IPS DF 6.9 (cell line): Measurements from ENCODE around the gene IGF2R.
"Not testable (repeated sequence)": the region's sequence is repeated elsewhere in the genome, so short reads cannot be mapped to it uniquely, and the experiment has no call there.

Experiments
- DNase-seq: peaks from one replicate; pipeline ENCODE4 v3.0.0-alpha.2; 2013; ENCODE audit warnings: low read depth, low spot score
- H3K27ac ChIP-seq: one replicate; pipeline ENCODE4 v1.5.1; 2013; ENCODE audit warnings: low read length, control low read depth
- H3K27me3 ChIP-seq: 2 replicates; pipeline ENCODE4 v1.6.1; 2013; ENCODE audit warnings: mild to moderate bottlenecking, low read length; ENCODE audit not compliant: control insufficient read depth, insufficient read depth
- H3K36me3 ChIP-seq: 2 replicates; pipeline ENCODE4 v1.6.1; 2013; ENCODE audit warnings: low read length; ENCODE audit not compliant: control insufficient read depth, insufficient read depth
- H3K4me1 ChIP-seq: 2 replicates; pipeline ENCODE4 v1.6.1; 2013; ENCODE audit warnings: low read length; ENCODE audit not compliant: control insufficient read depth, insufficient read depth
- H3K4me3 ChIP-seq: 2 replicates; pipeline ENCODE4 v1.5.1; 2013; ENCODE audit warnings: mild to moderate bottlenecking, low read length
- H3K9me3 ChIP-seq: 2 replicates; pipeline ENCODE4 v1.6.1; 2013; ENCODE audit warnings: low read length, inconsistent platforms; ENCODE audit not compliant: control insufficient read depth, insufficient read depth
- WGBS: extraction: QIAGEN DNeasy Blood & Tissue Kit; methylation state at CpG from one replicate; pipeline ENCODE4 v1.1.7; 2013; ENCODE audit warnings: mixed read lengths, missing lambda C conversion rate; ENCODE audit not compliant: insufficient read length, insufficient coverage; 5-methylcytosine and 5-hydroxymethylcytosine counted together

IGF2R gene

DNA sequence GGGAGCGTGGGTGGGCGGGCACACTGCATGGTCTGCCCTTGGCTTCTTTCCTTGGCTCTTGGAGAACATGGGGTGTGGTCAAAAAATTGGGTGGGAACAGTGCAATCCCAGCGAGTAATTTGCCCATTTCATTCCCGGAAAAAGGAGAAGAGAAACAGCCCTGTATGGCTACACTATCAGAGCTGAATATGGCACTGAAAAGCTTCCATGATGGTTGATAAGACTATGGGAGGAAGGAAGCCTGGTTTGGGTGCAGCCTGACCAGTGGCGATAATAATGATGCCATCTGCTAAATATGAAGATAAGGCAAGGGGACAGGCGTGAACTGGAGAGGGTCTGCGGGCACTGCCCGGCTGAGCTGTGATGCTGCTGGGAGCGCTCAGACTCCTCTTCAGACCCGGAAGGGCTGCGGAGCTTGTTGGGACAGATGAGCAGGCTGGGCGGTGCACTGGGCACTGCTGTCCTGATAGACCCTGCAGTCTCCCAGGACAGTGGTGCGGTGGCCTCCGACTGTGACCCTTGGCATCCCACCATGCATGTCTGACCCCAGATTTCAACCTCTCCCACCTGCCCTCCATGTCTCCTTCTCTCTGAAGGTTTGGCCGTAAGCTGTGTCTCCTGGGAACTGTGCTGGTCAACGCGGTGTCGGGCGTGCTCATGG is 162.9 kb downstream of the IGF2R start:
- H3K36me3 ChIP-seq = no peaks in the 10 kb centered on the region
- H3K27ac ChIP-seq = no peak overlapping the region
- H3K9me3 ChIP-seq = no peaks in the 10 kb centered on the region
- no CpG with 5 or more reads among the region's 19 CpGs for WGBS
- no peak for DNase-seq
- H3K4me1 ChIP-seq = peaks cover 12% of the 10 kb centered on the region
- H3K4me3 ChIP-seq = no peak overlapping the region
- H3K27me3 ChIP-seq = no peaks in the 10 kb centered on the region

DNA sequence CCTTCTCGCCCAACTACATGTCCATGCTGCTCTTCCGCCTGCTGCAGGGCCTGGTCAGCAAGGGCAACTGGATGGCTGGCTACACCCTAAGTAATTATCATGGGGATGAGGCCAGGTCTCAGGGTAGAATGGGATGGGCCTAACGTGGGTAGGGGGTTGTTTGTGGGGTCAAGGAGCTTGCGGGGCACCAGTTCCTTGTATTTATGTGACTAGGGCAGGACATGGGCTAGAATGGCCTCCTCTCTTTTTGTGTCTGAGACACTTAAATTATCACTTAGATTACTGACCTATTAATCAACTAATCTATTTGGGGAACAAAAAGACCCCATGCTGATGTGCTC is 163.4 kb downstream of the IGF2R start:
- Histone ChIP-seq H3K9me3 (no peaks in the 10 kb centered on the region), H3K27ac (no peak overlapping the region), H3K4me1 (peaks cover 12% of the 10 kb centered on the region), H3K4me3 (no peak overlapping the region), H3K36me3 (no peaks in the 10 kb centered on the region), H3K27me3 (no peaks in the 10 kb centered on the region)
- whole genome bisulfite sequencing = no CpG with 5 or more reads among the region's 4 CpGs
- no peak for DNase-seq

DNA sequence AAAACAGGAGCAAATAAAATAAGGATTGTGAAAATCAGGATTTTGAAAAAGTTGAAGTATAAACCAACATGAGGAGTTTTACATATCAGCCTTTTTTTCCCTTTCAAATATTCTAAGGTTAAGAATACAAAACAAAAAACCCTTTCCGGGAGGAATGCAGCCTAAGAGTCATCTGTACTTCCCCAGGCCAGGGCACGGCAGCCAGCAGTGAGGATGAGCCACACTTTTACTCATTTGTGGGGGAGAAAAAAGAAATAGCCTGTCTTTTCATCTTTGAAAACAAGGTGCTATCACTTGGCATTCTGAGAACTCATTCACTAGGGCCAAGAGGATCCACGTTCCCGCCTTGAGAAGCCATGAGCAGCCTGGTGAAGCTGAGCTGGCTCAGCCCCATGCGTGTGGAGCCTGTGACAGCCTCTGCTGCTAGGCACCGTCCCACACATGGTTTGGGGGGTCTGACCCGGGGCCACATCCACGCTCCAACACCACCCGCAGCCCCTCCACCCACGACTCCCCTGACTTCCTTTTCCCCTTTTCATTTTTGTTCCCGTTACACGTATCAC is 164.0 kb downstream of the IGF2R start:
- no peaks in the 10 kb centered on the region for H3K9me3 ChIP-seq
- no peak overlapping the region for H3K4me3 ChIP-seq
- no CpG with 5 or more reads among the region's 12 CpGs for WGBS
- H3K27me3 ChIP-seq = no peaks in the 10 kb centered on the region
- no peak overlapping the region for H3K27ac ChIP-seq
- peaks cover 12% of the 10 kb centered on the region for H3K4me1 ChIP-seq
- DNase-seq = no peak
- no peaks in the 10 kb centered on the region for H3K36me3 ChIP-seq

DNA sequence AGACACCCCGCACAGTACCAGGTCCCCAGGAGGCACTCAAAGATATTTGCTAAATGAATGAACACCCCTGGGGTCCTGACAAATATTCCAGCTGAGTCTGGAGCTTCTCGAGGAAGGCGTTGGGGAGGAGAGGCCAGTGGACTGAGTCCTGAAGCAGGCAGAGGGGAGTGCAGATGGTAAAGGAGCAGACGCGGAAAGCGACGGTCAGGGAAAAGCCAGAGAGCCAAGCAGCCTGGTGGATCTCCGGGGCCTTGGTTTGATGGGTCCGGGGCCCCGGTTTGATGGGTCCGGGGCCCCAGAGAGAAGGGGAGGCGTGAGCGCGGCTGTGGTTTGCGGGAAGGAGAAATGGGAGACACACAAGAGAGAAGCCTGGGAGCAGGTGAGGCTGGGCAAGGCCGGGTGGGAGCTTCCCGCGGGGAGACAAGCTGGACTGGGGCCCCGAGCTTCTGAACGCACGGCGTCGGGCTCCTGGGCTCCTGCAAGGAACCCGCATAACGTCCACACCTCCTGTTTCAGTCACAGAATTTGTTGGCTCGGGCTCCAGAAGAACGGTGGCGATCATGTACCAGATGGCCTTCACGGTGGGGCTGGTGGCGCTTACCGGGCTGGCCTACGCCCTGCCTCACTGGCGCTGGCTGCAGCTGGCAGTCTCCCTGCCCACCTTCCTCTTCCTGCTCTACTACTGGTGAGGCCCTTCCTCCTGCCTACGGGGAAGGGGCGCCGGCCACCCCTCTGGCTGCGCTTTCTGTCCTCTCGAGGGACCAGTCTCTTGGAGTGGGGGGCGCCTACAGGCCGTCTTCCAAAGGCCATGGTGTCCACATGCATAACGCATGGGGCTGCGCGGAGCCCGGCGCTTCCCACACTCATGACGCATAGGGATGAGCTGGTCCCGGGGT is 164.8 kb downstream of the IGF2R start:
- no CpG with 5 or more reads among the region's 47 CpGs for WGBS
- Histone ChIP-seq H3K4me3 (no peak overlapping the region), H3K9me3 (no peaks in the 10 kb centered on the region), H3K36me3 (no peaks in the 10 kb centered on the region), H3K27ac (no peak overlapping the region), H3K4me1 (peaks cover 12% of the 10 kb centered on the region), H3K27me3 (no peaks in the 10 kb centered on the region)
- no peak for DNase-seq

DNA sequence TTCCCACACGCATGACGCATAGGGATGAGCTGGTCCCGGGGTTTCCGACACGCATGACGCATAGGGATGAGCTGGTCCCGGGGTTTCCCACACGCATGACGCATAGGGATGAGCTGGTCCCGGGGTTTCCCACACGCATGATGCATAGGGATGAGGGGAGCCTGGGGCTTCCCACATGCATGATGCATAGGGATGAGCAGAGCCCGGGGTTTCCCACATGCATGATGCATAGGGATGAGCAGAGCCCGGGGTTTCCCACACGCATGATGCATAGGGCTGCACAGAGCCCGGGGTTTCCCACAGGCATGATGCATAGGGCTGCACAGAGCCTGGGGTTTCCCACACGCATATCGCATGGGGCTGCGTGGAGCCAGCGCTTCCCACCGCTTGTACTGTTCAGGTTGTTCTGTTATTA is 165.5 kb downstream of the IGF2R start:
- H3K36me3 ChIP-seq, H3K9me3 ChIP-seq, H3K27me3 ChIP-seq, DNase-seq, H3K4me3 ChIP-seq, H3K27ac ChIP-seq: not testable (repeated sequence)
- WGBS = no CpG with 5 or more reads among the region's 20 CpGs
- peaks cover 12% of the 10 kb centered on the region for H3K4me1 ChIP-seq

DNA sequence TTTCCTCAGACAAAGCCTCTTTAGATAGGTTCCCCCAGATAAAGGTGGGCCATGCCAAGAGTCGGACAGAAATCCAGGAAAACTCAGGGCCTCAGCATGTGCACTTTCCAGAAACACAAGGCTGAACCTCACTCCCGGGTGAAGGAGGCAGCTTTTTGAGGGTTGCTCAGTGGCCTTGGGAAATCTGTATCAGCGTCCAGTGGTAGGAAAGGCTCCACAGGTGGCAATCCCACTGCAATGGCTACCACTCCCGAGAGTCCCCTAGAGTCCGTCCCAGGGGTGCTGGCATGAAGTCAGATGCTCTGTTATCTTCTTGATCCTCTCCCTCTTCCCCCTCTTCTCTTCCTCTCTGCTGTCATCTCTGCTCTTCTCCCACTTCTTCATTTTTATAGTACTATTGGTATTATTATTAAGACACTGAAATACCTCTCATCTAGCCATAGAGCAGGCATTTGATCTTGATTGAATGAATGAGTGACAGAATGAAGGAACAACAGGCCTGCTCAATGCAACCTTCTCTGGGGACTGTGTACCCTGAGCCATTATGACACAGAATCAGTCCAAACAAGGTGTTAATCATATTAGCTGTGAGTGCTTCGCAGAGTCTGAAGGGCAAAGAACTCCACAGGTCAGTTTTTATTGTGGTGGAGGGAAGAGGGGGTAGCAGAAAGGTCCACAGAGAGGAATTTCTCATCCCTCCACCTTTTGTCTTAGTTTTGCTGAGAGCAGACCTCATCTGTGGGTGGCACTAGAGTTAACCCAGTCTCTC is 166.1 kb downstream of the IGF2R start:
- no peak for DNase-seq
- Histone ChIP-seq H3K4me3 (no peak overlapping the region), H3K36me3 (no peaks in the 10 kb centered on the region), H3K4me1 (peaks cover 12% of the 10 kb centered on the region), H3K9me3 (no peaks in the 10 kb centered on the region), H3K27me3 (no peaks in the 10 kb centered on the region), H3K27ac (no peak overlapping the region)
- WGBS = no CpG with 5 or more reads among the region's 6 CpGs

DNA sequence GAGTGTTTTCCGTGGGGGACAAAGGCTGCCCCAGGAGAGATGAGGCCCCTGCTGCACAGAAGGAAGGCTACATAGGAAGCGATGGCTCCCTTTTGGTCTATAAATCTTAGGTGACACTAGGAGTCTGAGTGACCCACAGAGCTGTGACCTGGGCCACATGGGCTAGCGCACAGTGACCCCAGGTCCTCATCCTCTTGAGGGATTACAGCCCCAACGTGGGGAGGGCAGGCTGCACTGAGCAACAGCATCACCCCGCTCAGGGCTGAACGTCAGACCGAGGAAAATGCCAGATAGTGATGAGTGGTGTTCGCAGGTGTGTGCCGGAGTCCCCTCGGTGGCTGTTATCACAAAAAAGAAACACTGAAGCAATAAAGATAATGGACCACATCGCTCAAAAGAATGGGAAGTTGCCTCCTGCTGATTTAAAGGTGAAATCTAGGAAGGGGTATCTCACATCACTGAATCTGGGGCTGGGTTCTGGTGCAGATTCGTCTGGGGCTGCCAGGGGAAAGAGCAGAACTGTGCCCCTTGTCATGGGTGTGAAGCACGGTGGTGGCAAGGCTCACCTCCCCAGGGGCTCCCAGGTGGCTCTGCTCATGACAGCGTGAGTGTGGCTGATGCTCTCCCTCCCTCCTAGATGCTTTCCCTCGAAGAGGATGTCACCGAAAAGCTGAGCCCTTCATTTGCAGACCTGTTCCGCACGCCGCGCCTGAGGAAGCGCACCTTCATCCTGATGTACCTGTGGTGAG is 167.2 kb downstream of the IGF2R start:
- DNase-seq = no peak
- H3K36me3 ChIP-seq = no peaks in the 10 kb centered on the region
- H3K4me1 ChIP-seq = peaks cover 12% of the 10 kb centered on the region
- no CpG with 5 or more reads among the region's 21 CpGs for WGBS
- H3K9me3 ChIP-seq = no peaks in the 10 kb centered on the region
- H3K27ac ChIP-seq = no peak overlapping the region
- H3K4me3 ChIP-seq = no peak overlapping the region
- H3K27me3 ChIP-seq = no peaks in the 10 kb centered on the region

DNA sequence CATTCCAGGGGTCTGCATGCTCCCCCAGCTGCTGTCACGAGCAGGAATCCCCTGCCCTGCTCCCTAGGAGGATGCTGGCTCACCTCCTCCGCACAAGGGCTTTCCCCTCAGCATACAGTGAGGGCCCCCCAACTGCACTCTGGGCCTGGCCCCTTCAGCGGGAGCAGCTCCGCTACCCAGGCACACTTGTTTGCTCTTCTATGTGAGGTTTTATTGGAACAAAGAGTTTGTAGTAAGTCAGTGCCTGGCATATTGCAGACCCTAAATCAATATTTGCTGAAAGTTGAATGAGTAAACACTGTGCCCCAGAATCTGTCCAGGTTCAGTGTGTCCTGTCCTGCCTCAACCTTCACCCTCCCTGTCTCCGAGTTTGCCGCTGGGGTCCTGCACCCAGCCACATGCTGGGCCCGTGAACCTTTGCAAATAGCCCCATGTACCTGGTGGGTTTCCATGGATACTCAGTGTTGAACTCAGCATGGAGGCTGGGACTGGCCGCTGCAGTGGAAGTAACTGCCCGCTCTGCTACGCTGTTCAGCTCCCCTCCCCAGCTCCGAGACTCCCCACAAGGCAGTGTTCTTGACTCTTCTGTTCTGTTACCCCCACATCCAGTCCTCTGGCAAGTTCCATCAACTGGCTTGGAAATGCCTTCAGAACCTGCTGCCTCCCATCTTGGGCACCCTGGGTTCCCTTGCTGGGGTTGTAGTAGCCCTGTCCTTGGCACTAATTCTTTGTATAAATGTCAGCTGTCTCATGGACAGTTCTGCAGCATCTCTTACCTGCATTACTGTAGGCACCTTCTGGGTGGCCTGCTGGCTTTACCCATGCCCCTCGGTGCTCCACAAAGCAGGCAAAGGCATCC is 168.5 kb downstream of the IGF2R start:
- Histone ChIP-seq H3K27me3 (no peaks in the 10 kb centered on the region), H3K27ac (no peak overlapping the region), H3K36me3 (no peaks in the 10 kb centered on the region), H3K9me3 (no peaks in the 10 kb centered on the region), H3K4me3 (no peak overlapping the region), H3K4me1 (peaks cover 6% of the 10 kb centered on the region)
- WGBS = no CpG with 5 or more reads among the region's 12 CpGs
- no peak for DNase-seq

DNA sequence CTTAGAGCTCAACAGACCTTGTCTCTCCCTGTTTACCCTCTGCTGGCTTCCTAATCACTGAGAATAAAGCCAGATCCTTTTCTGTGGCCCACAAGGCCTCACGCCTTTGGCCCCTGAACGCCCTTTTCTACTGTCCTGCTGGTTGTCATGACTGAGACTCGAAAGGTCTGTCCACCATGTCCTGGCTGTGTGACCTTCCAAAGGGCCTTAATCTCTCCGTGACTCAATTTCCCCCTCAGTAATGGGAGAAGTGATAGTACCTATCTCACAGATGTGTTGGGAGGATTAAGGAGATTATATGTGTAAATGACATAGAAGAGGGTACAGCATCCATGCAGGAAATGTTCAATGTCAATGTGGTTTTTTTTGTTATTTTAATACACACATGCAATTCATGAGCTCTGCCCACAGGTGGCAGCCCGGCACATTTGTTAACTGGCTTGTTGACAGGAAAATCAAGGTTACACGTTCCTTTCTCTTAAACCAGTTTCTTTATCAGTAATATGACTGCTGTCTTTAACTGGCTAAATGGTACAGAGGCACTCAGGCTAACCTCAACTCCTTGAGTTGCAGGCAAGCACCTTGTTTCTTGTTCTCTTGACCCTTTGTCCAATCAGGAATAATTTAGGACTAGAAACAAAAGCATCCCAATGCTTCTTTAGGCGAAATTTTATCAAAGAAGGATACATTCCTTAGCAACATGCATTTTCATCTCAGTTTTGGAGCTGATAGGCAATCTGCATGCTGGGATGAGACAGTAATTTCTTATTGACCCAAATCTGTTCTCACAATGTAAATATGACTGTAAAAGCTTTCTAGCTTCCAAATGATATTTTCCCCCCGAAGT is 169.3 kb downstream of the IGF2R start:
- Histone ChIP-seq H3K27me3 (no peaks in the 10 kb centered on the region), H3K4me3 (no peak overlapping the region), H3K36me3 (no peaks in the 10 kb centered on the region), H3K27ac (no peak overlapping the region), H3K9me3 (no peaks in the 10 kb centered on the region), H3K4me1 (peaks cover 3% of the 10 kb centered on the region; the same call in 1 of the 2 replicates)
- no CpG with 5 or more reads among the region's 8 CpGs for WGBS
- no peak for DNase-seq
